Measurements from ENCODE around the gene RNF14.

GRCh38 chr5:142003266-142003800, 34.4 kb downstream of the RNF14 start:
- no peak for TF ChIP-seq CTCF (IDR thresholded peaks at IDR 0.05)
- no peak for TF ChIP-seq ZFX (IDR thresholded peaks at IDR 0.05; ENCODE audit: borderline replicate concordance)
